ENCODE measurements around the gene PHF19.

The PHF19 gene

DNA sequence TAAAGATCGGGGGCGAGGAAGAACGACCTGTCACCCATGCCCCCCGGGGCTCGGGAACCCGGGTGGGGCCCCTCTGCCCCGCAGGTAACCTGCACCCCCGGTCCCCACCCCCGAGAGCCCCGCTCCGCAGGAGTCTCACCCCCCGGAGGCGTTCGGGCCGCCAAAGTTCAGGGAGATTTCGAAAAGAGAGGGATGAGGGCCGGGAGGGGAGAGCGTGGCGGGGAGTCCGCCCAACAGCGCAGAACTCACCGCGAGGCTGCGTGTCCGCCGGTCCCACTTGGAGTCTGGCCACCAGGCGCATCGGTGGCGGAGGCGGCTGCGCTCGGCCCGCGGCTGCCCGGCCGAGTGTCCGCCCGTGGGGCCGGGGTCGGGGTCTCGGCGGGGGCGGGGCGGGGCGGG, at the start of gene PHF19:
Gene PHF19 (minus strand): TSS at position 347 of the 399 bp plus-strand sequence. CDS start 2,447 bp downstream, outside the sequence.
- DNase-seq = no peak

- no peak for DNase-seq
These were observed 49.5 kb upstream of the PHF19 start, which contains the start of gene TRAF1 for GRCh38 chr9:120926397-120926928. TSS of gene TRAF1 (minus strand) at chr9:120926796. CDS start at chr9:120926075, 721 bp downstream.

- no peak for DNase-seq
These were observed 48.8 kb upstream of the PHF19 start for GRCh38 chr9:120925535-120926396.

DNA sequence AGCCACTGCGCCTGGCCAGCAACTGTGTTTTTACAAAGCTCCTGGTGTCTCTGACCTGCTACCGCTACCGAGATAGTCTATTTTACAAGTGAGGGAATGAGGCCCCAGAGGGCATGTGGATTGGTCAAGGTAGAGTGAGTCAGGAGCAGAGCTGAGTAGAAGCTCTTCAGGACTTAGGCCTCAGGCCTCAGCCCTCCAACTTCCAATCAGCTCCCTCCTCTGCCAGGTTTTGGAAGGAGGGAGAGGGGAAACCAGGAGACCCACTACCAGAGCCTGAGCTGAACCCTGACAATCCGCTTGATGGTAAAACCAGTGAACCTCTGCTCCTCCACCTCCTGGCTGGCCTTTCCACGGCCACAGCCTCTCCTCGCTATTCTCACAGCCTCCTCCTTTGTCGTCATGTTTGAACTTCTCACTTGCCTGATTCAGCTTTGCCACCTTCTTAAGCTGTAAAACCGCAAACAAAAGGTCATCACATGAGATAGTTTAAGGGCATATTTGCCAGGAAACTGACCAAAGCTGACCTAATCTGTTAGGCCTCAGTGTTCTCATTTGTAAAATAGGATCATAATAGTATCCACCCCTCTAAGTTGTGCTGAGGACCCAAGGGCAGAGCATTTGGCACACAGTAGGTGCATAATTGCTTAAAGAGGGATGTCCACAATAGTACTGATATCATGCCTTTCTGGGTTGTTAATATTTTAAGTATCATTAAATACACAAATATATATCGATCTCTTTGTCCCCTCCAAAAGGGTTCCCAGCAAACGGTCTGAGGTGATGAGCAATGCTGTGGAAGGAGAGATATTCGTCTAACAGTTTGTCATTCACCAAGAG, 47.9 kb upstream of the PHF19 start:
- DNase-seq = no peak

- DNase-seq = no peak
These were observed 46.8 kb upstream of the PHF19 start for GRCh38 chr9:120923620-120924328.

DNA sequence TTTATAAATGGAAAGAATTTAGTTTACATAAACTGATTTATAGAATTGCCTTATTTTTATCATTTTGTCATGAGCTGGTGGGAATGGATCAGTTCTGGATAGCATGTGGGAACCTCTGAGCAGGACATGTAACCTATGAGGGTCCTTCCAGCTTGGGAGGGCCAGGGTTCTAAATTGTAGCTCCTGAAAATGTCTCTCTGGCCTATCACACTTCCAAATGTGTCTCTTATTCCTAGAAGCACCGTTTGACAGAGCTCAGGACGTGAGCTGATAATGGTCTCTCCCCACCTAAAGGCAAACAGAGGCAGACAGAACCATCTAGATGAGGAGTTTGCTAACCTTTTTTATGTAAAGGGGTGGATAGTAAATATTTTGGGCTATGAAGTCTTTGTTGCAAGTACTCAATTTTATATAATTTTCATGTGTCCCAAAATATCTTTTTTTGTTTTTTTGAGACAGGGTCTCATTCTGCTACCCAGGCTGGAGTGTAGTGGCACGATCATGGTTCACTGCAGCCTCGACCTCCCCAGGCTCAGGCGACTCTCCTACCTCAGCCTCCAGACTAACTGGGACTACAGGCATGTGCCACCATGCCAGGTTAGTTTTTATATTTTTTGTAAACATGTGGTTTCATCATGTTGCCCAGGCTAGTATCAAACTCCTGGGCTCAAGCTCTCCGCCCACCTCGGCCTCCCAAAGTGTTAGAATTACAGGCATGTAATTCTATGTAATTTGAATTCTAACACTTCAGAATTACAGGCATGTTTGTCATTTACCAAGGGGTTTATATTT, 45.6 kb upstream of the PHF19 start:
- DNase-seq = no peak

- no peak for DNase-seq
These were observed 44.7 kb upstream of the PHF19 start for GRCh38 chr9:120921661-120922181.

DNA sequence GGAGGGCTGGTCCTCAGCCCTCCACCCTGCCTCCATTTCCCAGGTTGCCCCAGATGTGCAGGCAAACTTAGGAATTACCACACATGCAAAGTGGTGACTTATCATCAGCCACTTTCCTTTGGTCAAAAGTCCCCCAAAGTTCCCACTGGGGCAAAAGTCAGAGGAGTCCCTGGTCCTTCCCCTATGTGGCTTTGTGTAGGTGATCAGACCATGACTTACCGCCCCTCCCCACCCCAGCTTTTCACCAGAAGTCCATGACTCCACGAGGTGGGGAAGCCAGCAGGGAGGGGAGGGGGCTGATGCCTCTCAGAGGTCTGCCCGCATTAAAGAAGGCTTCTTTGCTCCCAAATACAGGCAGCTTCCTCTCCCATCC, 43.8 kb upstream of the PHF19 start:
- no peak for DNase-seq

GRCh38 chr9:120919843-120920805, 43.1 kb upstream of the PHF19 start:
- DNase-seq = no peak

DNA sequence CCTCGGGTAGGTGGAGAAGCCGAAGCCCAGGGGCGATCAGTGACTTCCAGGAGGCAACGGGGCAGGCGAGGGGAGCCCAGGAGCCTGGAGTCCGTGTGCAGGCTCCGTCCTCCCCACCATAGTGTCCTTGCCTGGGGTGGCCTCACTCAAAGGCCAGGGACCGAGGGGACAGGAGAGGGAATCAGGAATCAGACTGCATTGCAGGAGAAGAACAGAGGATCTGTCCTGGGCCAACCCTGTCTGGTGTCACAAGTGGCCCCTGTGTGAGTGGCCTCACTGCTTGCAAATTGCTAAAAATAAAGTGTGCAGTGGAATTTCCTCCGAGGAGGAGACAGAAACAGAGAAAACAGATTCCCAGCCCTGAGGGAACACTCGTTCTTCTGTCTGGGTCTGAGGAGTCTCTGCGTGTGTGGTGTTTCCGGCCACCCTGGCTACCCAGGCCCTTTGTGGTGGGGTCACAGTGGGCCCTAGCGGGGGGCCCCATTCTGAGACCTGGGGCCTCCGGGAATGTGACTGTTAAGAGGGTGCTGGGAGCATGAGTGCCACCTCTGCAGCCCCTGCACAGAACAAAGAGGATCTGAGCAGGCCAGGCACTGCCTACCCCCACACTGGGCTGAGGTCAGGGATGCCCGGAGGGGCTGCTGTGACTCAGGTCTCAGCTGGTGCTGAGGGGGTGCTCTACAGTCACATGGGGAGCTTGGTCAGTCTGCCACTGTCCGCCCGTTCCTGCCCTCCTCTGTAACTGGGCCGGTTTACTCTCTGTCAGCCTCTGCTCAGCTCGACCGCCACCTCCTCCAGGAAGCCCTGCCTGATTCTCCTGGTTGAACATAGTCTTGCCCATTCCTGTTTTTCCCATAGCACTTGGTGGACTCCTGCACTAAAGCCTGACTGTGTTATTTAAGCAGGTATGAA, 42.2 kb upstream of the PHF19 start:
- DNase-seq = no peak

DNA sequence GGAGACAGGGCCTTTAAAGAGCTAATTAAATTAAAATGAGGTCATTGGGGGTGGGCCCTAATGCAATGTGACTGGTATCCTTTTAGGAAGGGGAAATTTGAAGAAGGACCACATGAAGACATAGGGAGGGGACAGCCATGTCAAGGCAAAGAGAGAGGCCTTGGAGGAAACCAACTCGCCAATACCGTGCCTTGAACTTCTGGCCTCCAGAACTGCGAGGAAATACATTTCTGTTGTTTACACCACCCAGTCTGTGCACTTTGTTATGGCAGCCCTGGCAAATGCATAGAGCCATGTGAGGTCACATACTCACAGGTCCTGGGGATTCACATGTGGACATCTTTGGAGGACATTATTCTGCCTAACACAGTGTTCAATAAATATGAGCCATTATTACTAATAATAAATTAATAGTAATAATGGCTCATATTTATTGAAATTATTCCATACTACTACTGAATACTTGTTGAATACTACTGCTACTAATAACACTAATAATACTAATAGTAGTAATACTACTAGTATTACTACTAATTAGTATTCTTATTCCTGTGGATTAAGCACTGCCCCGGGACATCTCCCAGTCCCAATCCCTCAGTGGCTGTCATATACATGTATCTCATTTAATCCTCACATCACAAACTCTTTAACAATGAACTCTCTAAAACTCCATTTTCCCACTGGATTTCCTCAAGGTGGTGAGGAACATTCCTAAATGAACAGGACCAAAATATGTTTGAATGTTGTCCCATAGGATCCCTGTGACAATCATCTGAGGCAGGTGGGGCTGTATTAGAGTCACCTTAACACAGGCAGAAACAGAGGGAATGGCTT, 41.2 kb upstream of the PHF19 start:
- DNase-seq = no peak

GRCh38 chr9:120916991-120917880, 40.2 kb upstream of the PHF19 start:
- DNase-seq = no peak

DNA sequence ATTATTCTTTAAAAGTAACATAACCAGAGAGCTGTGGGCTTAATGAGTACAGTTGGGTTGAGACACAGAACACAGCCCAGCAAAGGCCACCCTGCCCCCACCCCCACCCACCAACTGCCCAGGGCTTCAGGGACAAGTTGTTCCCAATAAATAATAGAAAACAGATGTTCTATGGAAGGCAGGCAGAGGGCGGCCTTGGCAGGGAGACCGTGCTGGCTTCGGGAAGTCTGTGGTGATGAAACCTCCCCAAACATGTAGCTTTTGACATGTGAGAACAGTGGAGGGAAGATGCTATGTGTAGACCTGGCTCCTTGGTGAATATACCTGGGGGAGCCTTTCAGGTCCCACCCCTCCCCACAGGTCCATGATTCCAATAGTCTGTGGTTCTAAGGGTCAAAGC, 39.6 kb upstream of the PHF19 start:
- DNase-seq = no peak

- DNase-seq = no peak
These were observed 39.0 kb upstream of the PHF19 start for GRCh38 chr9:120915854-120916470.

GRCh38 chr9:120914953-120915352, 38.0 kb upstream of the PHF19 start:
- no peak for DNase-seq

GRCh38 chr9:120914396-120914795, 37.4 kb upstream of the PHF19 start:
- no peak for DNase-seq
